Hypothalamus (tissue), 51 donors: Measurements from ENCODE around the gene TLR7.

Experiments
- DNase-seq, 51 donors: peaks; one replicate each; lab custom pipeline; 2025; lab: John Stamatoyannopoulos, UW

The TLR7 gene

DNA sequence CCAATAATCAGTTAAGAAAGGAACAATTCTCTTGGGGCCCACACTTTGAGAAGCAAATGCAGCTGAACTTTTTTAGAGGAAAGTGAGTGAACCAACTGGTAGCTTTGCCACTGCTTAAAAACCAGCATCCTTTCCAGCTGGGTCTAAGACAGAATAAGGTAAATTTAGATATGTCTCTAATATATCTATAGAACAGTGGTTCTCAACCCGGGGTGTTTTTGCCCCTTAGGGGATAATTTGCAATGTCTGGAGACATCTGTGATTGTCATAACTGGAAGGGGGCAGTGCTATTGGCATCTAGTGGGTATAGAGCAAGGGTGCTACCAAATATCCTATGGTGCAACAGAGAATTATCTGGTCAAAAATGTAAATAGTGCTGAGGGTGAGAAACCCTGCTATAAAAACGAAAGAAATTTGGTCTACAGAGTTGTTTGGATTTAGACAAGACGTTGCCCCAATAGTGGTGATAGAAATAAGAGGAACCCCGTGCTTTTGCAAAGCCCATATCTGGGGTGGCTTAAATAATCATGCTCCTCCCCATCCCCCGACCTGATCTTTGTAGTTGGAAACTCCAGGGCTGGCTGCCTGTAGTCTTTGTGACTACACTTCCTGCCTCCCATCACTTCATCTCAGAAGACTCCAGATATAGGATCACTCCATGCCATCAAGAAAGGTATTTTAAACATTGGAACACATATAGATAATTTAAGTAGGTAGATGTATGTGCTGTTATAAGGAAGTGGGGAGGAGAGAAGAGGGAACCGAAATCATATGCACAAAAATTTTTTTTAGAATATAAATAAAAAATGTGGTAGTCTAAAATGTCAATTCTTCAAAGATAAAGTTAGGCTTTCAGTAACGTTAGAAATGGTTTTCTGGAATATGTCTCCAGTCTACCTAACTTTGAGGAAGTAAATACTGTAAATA is at the start of gene TLR7:
TLR7 (plus strand) TSS at position 622 of the 927 bp plus-strand sequence. CDS start 507 bp downstream, outside the sequence.
- no peak for DNase-seq

- DNase-seq = no peak
These were observed 49.3 kb upstream of the TLR7 start for GRCh38 chrX:12817528-12817927.

DNA sequence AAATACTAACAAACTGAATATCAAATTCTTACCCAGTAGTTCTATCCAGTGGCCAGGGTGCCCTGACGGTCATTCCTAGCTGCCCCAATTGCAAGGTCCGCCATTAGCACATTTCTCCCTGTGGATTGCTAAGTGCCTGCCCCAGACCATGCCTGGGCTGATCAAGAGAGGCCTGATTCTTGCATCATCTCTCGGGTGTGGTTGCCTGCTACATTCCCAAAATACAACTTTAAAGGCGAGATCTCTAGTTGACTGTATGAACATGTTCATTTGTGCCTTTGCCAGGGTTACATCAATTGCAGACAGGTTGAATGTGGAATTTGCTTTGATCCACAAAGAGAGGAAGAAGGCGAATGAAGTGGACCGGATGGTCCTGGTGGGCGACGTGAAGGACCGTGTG is 47.6 kb upstream of the TLR7 start:
- no peak for DNase-seq

DNA sequence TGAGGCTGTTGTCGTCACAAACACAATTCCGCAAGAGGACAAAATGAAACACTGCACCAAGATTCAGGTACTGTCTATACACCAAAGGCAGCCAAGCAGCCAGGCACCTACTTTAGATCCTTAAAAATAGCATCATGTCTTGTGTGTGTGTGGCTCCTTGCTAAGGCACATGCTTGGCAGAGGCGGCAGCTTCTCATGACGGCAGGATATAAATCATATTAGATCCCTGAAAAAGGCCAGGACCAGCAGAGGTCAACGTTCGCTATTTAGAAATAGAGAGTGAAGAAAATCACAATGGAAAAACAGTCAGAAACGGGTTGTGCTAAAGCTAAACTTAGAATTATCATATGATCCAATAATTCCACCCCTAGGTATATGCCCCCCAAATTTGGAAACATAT is 46.1 kb upstream of the TLR7 start:
- no peak for DNase-seq

GRCh38 chrX:12824944-12825343 is 41.9 kb upstream of the TLR7 start:
- DNase-seq = peak in 1 of 51 donors; percentile 0

- DNase-seq = no peak
These were observed 41.1 kb upstream of the TLR7 start for GRCh38 chrX:12825801-12826200.

DNA sequence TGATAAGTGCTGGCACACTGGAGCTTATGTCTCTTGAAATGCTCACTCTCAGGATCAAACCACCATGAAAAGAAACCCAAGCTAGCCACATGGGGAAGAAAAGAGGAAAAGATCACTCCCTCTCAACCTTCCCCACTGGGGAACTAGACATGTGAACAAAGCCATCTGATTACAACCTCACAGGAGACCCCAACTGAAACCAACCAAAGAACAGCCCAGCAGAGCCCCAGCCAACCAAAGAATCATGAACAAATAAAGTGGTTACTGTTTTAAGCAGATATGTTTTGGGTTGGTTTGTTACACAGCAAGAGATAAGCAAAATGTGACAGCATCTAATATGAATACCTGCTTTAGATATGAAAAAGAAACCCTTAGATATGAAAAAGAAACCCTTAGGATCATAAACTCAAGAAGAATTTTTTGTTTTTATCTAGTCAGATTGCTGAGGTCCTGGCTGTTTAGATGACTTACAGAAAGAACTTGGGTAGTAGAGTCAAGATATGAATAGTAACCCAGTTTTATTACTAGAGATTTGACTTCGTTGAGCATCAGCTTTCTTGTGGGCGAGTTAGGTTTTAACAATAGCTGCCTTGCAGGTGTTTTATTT is 23.7 kb upstream of the TLR7 start:
- no peak for DNase-seq

- DNase-seq = no peak
These were observed 23.1 kb upstream of the TLR7 start for GRCh38 chrX:12843668-12844279.

- DNase-seq = no peak
These were observed 22.6 kb upstream of the TLR7 start for GRCh38 chrX:12844319-12844718.

GRCh38 chrX:12865359-12865758 is 1.5 kb upstream of the TLR7 start:
- no peak for DNase-seq

DNA sequence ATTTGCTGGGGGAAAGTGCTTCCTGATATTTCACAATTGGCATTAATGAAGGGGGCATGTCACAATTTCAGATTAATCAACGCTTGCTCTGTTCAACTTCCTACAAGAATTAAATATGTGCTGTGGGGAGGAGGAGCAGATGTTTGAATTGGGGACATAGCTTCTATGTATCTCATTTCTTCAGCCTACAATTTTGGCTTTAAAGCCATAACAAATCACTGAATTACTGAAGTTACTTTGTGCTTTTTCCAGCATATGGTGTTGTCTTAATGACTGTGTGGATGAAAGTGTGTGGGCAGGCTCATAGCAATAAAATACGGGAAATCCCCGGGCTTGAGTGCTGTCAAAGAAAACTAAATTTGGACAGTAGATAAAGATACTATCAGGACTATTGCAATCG is 813 bp downstream of the TLR7 start:
- no peak for DNase-seq

- no peak for DNase-seq
These were observed 1.9 kb downstream of the TLR7 start for GRCh38 chrX:12868747-12869146.

- no peak for DNase-seq
These were observed 4.4 kb downstream of the TLR7 start for GRCh38 chrX:12871257-12871656.

- DNase-seq = no peak
These were observed 5.9 kb downstream of the TLR7 start for GRCh38 chrX:12872741-12873140.

DNA sequence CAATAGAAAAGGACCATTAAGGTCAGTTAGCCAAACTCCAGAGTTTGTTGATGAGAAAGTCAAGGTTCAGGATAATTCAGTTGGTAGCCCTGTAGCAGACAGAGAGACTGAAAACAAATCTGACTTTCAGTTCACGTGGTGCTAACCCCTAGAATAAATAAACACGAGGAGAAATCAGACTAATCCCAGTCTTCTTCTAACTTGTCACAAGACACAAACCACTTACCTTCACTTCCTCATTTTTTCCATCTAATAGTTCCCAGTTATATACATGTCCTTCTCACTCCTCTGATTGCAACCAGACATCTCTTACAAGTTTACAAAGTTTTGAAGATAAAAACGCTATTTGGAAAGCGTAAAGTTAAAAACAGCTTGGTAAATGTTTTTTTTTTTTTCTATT is 7.7 kb downstream of the TLR7 start:
- no peak for DNase-seq

- no peak for DNase-seq
These were observed 10.5 kb downstream of the TLR7 start for GRCh38 chrX:12877386-12877785.

GRCh38 chrX:12878536-12878935 is 11.7 kb downstream of the TLR7 start:
- DNase-seq = no peak

GRCh38 chrX:12881914-12882313 is 15.0 kb downstream of the TLR7 start:
- DNase-seq = no peak

DNA sequence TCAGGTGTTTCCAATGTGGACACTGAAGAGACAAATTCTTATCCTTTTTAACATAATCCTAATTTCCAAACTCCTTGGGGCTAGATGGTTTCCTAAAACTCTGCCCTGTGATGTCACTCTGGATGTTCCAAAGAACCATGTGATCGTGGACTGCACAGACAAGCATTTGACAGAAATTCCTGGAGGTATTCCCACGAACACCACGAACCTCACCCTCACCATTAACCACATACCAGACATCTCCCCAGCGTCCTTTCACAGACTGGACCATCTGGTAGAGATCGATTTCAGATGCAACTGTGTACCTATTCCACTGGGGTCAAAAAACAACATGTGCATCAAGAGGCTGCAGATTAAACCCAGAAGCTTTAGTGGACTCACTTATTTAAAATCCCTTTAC is 18.6 kb downstream of the TLR7 start:
- DNase-seq = no peak

GRCh38 chrX:12886545-12886944 is 19.7 kb downstream of the TLR7 start:
- no peak for DNase-seq

DNA sequence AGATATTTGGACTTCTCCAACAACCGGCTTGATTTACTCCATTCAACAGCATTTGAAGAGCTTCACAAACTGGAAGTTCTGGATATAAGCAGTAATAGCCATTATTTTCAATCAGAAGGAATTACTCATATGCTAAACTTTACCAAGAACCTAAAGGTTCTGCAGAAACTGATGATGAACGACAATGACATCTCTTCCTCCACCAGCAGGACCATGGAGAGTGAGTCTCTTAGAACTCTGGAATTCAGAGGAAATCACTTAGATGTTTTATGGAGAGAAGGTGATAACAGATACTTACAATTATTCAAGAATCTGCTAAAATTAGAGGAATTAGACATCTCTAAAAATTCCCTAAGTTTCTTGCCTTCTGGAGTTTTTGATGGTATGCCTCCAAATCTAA is 20.3 kb downstream of the TLR7 start:
- no peak for DNase-seq

- DNase-seq = no peak
These were observed 20.9 kb downstream of the TLR7 start for GRCh38 chrX:12887767-12888166.
